Measurements from ENCODE around the gene KIF11.
"Not testable (repeated sequence)": the region's sequence is repeated elsewhere in the genome, so short reads cannot be mapped to it uniquely, and the experiment has no call there.

KIF11 gene

GRCh38 chr10:92592761-92593618 is at the start of gene KIF11:
KIF11 (plus strand) TSS chr10:92593130; CDS start chr10:92593376, 246 bp downstream.
- peak; percentile 87 for FAIRE-seq

GRCh38 chr10:92544296-92544695 is 48.6 kb upstream of the KIF11 start:
- no peak for FAIRE-seq

- FAIRE-seq: no peak
Measured at GRCh38 chr10:92545556-92545955, 47.4 kb upstream of the KIF11 start.

GRCh38 chr10:92547676-92548075 is 45.3 kb upstream of the KIF11 start:
- no peak for FAIRE-seq

- no peak for FAIRE-seq
Measured at GRCh38 chr10:92550924-92551323, 42.0 kb upstream of the KIF11 start.

- no peak for FAIRE-seq
Measured at GRCh38 chr10:92552310-92552709, 40.6 kb upstream of the KIF11 start.

GRCh38 chr10:92553959-92554358 is 39.0 kb upstream of the KIF11 start:
- no peak for FAIRE-seq

- FAIRE-seq: no peak
Measured at GRCh38 chr10:92559046-92559445, 33.9 kb upstream of the KIF11 start.

- FAIRE-seq: no peak
Measured at GRCh38 chr10:92562424-92562823, 30.5 kb upstream of the KIF11 start.

- FAIRE-seq: no peak
Measured at GRCh38 chr10:92567952-92568600, 24.9 kb upstream of the KIF11 start.

- no peak for FAIRE-seq
Measured at GRCh38 chr10:92569071-92569470, 23.9 kb upstream of the KIF11 start.

- not testable (repeated sequence) for FAIRE-seq
Measured at GRCh38 chr10:92569663-92570062, 23.3 kb upstream of the KIF11 start.

- no peak for FAIRE-seq
Measured at GRCh38 chr10:92571649-92572048, 21.3 kb upstream of the KIF11 start.

GRCh38 chr10:92572362-92573090 is 20.4 kb upstream of the KIF11 start:
- FAIRE-seq: no peak

- FAIRE-seq: no peak
Measured at GRCh38 chr10:92573091-92573797, 19.7 kb upstream of the KIF11 start.

GRCh38 chr10:92573798-92574547 is 19.0 kb upstream of the KIF11 start, which contains the start of gene IDE:
IDE (minus strand) TSS chr10:92574093; CDS start chr10:92574019, 74 bp downstream.
- FAIRE-seq: no peak

GRCh38 chr10:92574548-92575261 is 18.2 kb upstream of the KIF11 start:
- no peak for FAIRE-seq

- FAIRE-seq: no peak
Measured at GRCh38 chr10:92575961-92576360, 17.0 kb upstream of the KIF11 start.

- FAIRE-seq: not testable (repeated sequence)
Measured at GRCh38 chr10:92582347-92582746, 10.6 kb upstream of the KIF11 start.

- no peak for FAIRE-seq
Measured at GRCh38 chr10:92590623-92591549, 2.0 kb upstream of the KIF11 start.
